Measurements from ENCODE around the gene RBMS2. TPM values are rescaled to one million over a fixed set of nuclear protein-coding genes. Genes with fewer than 3 reads are reported as not detected.
A peak's percentile ranks its signal among the peaks of the same experiment; 100 is the strongest.
"Not testable (repeated sequence)": the region's sequence is repeated elsewhere in the genome, so short reads cannot be mapped to it uniquely, and the experiment has no call there.

The RBMS2 gene
- total and polyA plus RNA-seq, 2 donors, result 11.2 to 27.5 TPM

DNA sequence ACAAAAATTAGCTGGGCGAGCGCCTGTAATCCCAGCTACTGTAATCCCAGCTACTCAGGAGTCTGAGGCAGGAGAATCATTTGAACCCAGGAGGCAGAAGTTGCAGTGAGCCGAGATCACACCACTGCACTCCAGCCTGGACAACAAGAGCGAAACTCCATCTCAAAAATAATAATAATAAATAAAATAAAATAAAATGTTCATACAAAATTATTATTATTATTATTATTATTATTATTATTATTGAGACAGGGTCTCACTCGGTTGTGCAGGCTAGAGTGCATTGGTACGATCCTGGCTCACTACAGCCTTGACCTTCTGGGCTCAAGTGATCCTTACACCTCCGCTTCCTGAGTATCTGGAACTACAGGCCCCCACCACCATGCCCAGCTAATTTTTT is 55.6 kb downstream of the RBMS2 start:
- not testable (repeated sequence) for H3K36me3 ChIP-seq (ENCODE audit: insufficient read depth); H3K4me1 ChIP-seq (ENCODE audit: insufficient read depth); DNase-seq (ENCODE audit: extremely low spot score); H3K4me3 ChIP-seq (ENCODE audit: low read depth, low read length); H3K27ac ChIP-seq (ENCODE audit: low read depth)
- 94% methylated on average over 7 of the region's 7 CpGs for whole genome bisulfite sequencing

DNA sequence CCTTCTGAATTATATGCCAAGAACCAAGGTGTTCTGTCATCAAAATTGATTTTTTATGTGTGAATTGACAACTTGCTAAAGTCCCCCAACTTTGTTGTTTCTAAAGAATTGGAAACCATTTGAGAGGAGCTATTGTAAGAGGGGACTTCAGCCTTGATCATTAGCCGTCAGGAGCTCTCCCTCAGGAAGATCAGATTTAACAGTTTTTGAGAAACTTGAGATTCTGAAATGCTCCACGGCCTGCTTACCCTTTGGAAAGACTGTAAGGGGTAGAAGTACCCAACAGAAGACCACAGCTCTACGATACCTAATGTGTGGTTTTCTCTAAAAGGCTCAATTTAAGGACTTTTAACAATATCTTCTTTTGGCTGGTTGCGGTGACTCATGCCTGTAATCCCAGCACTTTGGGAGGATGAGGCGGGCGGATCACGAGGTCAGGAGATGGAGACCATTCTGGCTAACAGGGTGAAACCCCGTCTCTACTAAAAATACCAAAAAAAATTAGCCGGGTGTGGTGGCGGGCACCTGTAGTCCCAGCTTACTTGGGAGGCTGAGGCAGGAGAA is 57.4 kb downstream of the RBMS2 start:
- Histone ChIP-seq H3K4me3 (ENCODE audit: low read depth, low read length) (no peak overlapping the region), H3K36me3 (ENCODE audit: insufficient read depth) (no peaks in the 10 kb centered on the region), H3K4me1 (ENCODE audit: insufficient read depth) (no peaks in the 10 kb centered on the region), H3K27ac (ENCODE audit: low read depth) (no peak overlapping the region)
- no peak for DNase-seq (ENCODE audit: extremely low spot score)
- WGBS, result 96% methylated on average over 10 of the region's 10 CpGs

DNA sequence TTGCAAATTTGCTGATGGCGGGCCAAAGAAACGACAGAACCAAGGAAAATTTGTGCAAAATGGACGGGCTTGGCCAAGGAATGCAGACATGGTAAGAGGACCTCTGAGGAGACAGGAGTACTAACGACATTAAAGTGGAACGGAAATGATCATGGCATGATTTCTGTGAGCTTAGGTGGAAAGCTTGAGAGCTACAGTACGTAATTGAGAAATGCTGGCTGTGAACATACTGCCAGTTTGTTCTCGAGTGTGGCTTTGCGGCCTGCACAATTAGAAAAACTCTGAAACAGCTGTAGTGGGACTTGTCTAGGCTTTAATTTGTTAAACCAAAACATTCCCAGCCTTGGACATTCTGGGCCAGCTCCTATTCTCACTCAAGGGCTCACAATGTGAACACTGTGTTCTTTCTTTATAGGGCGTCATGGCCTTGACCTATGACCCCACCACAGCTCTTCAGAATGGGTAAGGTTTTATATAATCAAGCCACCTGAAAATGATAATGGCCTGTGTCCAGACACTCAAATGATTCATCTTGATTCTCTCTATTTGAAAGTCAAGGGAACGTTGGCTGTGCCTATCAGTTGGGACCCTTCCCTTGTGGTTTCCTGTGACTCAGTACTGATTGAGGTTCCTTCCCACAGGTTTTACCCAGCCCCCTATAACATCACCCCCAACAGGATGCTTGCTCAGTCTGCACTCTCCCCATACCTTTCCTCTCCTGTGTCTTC is 60.0 kb downstream of the RBMS2 start:
- Histone ChIP-seq H3K27ac (ENCODE audit: low read depth) (no peak overlapping the region), H3K4me3 (ENCODE audit: low read depth, low read length) (no peak overlapping the region), H3K4me1 (ENCODE audit: insufficient read depth) (no peaks in the 10 kb centered on the region), H3K36me3 (ENCODE audit: insufficient read depth) (no peaks in the 10 kb centered on the region)
- WGBS, result 82% methylated on average over 10 of the region's 10 CpGs
- no peak for DNase-seq (ENCODE audit: extremely low spot score)

DNA sequence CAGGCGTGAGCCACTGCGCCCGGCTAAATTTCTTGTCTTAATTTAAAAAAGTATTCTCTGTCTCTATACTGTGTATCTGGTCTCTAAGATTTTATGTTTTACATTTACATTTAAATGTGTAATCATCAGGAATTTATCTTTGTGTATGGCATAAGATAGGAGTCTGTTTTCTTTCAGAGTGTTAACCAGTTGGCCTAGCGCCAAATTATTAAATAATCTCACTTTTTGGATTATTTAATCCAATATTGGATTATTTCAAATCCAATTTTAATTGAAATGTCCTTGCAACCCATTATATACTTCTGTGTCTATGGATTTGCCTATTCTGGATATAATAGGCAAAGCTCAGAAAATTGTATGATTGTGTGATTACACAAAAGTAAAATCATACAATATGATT is 63.5 kb downstream of the RBMS2 start:
- Histone ChIP-seq H3K36me3 (ENCODE audit: insufficient read depth) (peaks cover 3% of the 10 kb centered on the region), H3K4me1 (ENCODE audit: insufficient read depth) (no peaks in the 10 kb centered on the region), H3K4me3 (ENCODE audit: low read depth, low read length) (no peak overlapping the region), H3K27ac (ENCODE audit: low read depth) (no peak overlapping the region)
- no peak for DNase-seq (ENCODE audit: extremely low spot score)
- 84% methylated on average over 4 of the region's 4 CpGs for WGBS

DNA sequence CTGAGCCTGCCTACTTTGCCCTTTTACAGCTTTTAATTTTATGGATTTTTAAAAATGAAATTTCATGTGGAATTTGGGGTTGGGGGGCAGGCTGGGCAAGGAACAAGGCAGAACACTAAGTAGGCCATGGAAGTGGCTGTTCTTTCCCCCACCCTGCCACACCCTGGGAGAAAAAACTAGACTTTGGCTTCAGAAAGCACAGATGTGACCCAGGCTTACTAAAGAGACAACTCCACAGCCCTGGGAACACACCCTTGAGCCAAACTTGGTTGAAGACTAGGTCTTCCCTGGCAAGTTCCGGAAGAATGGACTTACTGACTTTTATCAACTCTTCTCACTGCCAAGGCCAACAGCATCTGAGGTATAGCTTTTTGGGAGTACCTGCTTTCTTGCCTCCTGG is 68.2 kb downstream of the RBMS2 start:
- H3K4me3 ChIP-seq (ENCODE audit: low read depth, low read length), result no peak overlapping the region
- no peak for DNase-seq (ENCODE audit: extremely low spot score)
- WGBS, result 83% methylated on average over 1 of the region's 1 CpG
- no peak overlapping the region for H3K27ac ChIP-seq (ENCODE audit: low read depth)
- H3K4me1 ChIP-seq (ENCODE audit: insufficient read depth), result no peaks in the 10 kb centered on the region
- peaks cover 3% of the 10 kb centered on the region for H3K36me3 ChIP-seq (ENCODE audit: insufficient read depth)

DNA sequence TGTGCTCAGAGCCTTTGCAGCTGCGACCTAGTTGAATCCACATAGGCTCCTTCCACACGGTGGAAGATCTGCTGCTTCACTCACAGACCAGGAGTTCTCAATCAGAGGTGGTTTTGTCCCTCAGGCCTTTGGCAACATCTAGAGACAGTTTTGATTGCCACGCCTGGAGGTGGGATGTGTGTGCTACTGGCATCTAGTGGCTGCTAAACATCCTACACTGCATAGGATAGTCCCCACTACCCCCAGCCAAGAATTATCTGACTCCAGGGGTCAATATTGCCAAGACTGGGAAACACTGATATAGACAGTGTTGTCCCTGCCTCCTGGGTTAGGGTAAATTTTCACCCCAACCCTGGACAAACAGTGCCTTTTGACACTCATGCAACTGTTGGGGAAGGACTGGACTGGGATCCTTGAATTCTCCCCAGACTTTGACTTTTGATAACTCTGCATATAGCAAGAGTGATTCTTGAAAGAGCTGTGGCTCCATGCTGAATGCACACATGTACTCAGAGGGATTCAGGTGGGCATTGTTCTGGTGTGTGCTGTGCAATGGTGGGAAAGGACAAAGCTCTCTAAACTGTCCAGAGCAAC is 68.7 kb downstream of the RBMS2 start:
- no peak for DNase-seq (ENCODE audit: extremely low spot score)
- 61% methylated on average over 3 of the region's 3 CpGs for WGBS
- Histone ChIP-seq H3K4me3 (ENCODE audit: low read depth, low read length) (no peak overlapping the region), H3K4me1 (ENCODE audit: insufficient read depth) (no peaks in the 10 kb centered on the region), H3K27ac (ENCODE audit: low read depth) (no peak overlapping the region), H3K36me3 (ENCODE audit: insufficient read depth) (peaks cover 3% of the 10 kb centered on the region)

DNA sequence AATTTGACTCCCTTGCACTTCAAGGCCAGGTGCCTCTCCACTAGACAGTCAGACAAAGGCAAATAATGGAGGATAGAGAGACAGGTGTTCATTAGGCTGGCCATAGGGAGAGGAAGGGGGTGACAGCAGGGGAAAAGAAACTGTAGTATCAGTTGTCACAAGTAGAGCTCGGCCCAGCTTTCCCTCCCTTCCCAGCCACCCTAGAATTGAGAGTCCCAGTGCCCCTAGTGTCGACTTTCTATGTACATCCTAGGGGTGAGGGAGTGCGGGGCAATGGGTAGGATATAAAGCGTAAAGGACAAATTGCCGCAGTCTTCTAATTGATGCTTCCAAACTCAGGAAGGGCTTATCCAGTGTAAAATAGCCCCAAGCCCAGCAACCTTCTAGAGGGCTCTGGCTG is 69.5 kb downstream of the RBMS2 start:
- WGBS, result 67% methylated on average over 5 of the region's 5 CpGs
- Histone ChIP-seq H3K4me1 (ENCODE audit: insufficient read depth) (no peaks in the 10 kb centered on the region), H3K36me3 (ENCODE audit: insufficient read depth) (peaks cover 3% of the 10 kb centered on the region), H3K27ac (ENCODE audit: low read depth) (no peak overlapping the region), H3K4me3 (ENCODE audit: low read depth, low read length) (no peak overlapping the region)
- no peak for DNase-seq (ENCODE audit: extremely low spot score)

DNA sequence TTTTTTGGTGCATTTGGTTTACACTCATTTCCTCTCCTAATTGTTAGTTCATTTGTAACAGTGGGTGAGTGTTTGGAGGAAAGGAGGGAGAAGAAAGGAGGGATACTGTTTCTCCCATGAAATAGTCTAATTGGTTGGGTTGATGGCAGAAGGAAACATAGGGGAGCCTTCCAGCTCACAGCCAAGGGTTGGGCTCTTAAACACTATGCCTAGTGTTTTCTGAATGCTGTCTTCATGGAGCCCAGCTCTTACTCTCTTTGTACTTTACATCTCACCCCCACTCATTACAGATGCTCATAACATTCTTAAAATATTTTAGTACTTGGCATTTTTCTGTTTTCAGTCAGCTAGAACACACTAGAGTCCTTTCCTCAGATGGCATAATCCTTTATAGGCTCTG is 70.3 kb downstream of the RBMS2 start:
- Histone ChIP-seq H3K36me3 (ENCODE audit: insufficient read depth) (peaks cover 3% of the 10 kb centered on the region), H3K4me1 (ENCODE audit: insufficient read depth) (no peaks in the 10 kb centered on the region), H3K27ac (ENCODE audit: low read depth) (no peak overlapping the region), H3K4me3 (ENCODE audit: low read depth, low read length) (no peak overlapping the region)
- no peak for DNase-seq (ENCODE audit: extremely low spot score)

DNA sequence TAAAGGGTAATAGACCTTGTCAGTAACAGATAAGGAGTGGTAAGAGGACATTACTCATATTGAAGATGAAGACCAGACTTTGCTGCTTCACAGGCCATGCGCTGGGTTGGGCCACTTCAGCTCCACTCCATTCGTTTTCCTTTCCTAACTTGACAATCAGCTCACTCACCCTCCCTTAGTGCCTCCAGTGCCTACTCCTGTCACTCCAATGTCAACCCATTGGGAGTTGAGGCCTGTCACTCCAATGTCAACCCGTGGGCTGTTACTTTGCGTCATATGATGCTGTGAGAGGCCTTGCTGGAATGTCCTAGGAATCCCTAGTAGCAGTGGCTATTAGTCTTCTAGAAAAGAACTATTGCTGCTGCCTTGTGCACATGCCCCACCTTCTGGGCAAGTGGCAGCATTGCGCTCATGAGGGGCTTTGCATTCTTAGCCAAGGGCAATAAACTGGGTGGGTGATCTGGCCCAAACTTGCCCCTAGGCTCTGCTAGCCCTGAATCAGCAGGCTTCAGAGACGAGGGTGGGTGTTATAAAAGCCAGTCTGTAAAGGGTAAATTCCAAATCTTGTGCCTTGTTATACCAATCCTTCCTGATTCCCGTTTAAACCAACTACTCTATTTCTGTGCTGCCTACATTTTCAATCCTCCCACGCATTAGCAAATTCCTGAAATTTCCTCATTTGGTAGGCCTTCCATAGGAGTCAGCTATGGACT is 72.4 kb downstream of the RBMS2 start:
- peaks cover 2% of the 10 kb centered on the region for H3K36me3 ChIP-seq (ENCODE audit: insufficient read depth)
- H3K4me3 ChIP-seq (ENCODE audit: low read depth, low read length), result no peak overlapping the region
- no peak overlapping the region for H3K27ac ChIP-seq (ENCODE audit: low read depth)
- no peaks in the 10 kb centered on the region for H3K4me1 ChIP-seq (ENCODE audit: insufficient read depth)
- peak; percentile 10 for DNase-seq (ENCODE audit: extremely low spot score)
- WGBS, result 35% methylated on average over 8 of the region's 8 CpGs

DNA sequence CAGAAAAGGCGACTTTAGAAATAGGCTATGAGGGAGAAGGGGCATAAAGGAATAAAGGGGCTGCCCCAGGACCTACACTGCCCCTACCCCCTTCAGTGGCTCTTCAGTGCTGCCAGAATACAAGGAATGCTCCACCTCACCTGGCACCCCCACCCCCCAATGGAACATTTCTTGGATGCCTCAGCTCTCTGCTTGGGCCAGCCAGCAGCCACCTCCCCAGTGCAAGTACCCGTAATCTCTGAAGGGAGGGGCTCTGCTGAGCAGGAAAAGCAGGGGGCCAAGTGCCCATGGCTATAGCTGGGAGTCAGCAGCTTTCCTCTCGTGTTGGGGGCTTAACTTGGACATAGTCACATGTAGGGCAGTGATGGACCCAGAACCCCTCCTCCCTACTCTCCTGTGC is 75.2 kb downstream of the RBMS2 start:
- peaks cover 8% of the 10 kb centered on the region for H3K36me3 ChIP-seq (ENCODE audit: insufficient read depth)
- WGBS, result 51% methylated on average over 3 of the region's 3 CpGs

DNA sequence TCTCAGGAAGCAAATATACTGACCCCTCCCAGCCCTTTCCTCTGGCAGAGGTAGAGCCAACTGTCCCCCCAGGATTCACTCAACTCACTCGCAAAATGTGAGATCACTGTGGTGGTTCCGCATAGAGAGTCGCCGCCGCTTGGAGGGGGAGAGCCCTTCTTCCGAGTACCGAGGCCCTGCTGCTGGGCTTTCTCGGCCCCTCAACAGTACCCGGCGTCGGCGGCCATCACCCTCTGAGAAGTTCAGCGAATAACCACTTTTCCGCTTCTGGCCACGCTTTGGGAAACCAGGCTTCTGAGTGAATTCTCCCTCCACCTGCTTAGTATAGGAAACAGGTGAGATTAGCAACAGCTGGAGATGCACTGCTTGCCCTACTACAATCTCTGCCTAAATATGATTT is 77.4 kb downstream of the RBMS2 start:
- no peak for DNase-seq (ENCODE audit: extremely low spot score)
- 94% methylated on average over 15 of the region's 15 CpGs for WGBS
- no peak overlapping the region for H3K4me3 ChIP-seq (ENCODE audit: low read depth, low read length)
- H3K36me3 ChIP-seq (ENCODE audit: insufficient read depth), result peaks cover 8% of the 10 kb centered on the region
- H3K27ac ChIP-seq (ENCODE audit: low read depth), result no peak overlapping the region
- no peaks in the 10 kb centered on the region for H3K4me1 ChIP-seq (ENCODE audit: insufficient read depth)

More for the DNA sequence above, 75.2 kb downstream of the RBMS2 start:
- no peak overlapping the region for H3K27ac ChIP-seq (ENCODE audit: low read depth)
- no peak for DNase-seq (ENCODE audit: extremely low spot score)
- H3K4me3 ChIP-seq (ENCODE audit: low read depth, low read length), result no peak overlapping the region
- no peaks in the 10 kb centered on the region for H3K4me1 ChIP-seq (ENCODE audit: insufficient read depth)

DNA sequence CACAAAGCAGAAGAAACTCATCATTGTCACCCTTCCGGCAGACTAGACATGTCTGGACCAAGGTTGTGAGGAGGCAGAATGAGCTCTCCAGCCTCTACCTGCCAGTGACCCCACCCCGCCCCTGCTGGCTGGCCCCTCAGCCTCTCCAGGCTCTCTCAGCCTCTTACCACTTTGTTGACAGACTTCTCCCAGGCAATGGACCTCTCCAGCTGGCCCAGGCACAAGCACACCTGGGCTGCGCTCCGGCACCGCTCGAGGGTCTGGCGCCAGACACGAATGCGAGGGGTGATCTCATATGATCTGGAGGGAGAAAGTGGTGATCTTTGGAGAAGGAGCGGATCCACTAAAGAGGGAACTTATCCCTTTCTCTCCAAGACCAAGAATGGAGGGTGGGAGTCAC is 78.2 kb downstream of the RBMS2 start:
- Histone ChIP-seq H3K27ac (ENCODE audit: low read depth) (no peak overlapping the region), H3K4me3 (ENCODE audit: low read depth, low read length) (no peak overlapping the region), H3K36me3 (ENCODE audit: insufficient read depth) (peaks cover 11% of the 10 kb centered on the region), H3K4me1 (ENCODE audit: insufficient read depth) (no peaks in the 10 kb centered on the region)
- no peak for DNase-seq (ENCODE audit: extremely low spot score)
- 96% methylated on average over 10 of the region's 10 CpGs for WGBS

DNA sequence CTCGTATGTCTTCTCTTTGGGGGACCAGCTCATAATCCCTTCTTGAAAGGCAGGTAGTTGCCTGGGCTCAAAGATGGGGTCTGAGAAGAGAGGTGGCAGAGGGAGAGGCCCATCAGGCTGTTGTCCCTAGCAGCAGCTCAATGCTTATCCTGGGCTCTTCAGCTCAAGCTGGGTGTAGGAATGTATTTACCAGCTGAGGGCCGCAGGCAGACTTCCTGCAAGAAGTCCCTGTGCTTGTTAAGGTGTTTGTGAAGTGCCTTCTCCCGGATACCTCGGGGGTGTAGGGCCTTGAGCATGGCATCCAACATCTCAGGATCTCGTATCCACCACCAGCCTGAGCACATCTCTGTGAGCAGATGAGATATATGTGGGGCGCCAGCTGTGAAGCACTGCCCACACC is 79.1 kb downstream of the RBMS2 start:
- H3K4me1 ChIP-seq (ENCODE audit: insufficient read depth), result no peaks in the 10 kb centered on the region
- H3K27ac ChIP-seq (ENCODE audit: low read depth), result no peak overlapping the region
- 88% methylated on average over 6 of the region's 6 CpGs for WGBS
- no peak overlapping the region for H3K4me3 ChIP-seq (ENCODE audit: low read depth, low read length)
- peaks cover 13% of the 10 kb centered on the region for H3K36me3 ChIP-seq (ENCODE audit: insufficient read depth)
- no peak for DNase-seq (ENCODE audit: extremely low spot score)

DNA sequence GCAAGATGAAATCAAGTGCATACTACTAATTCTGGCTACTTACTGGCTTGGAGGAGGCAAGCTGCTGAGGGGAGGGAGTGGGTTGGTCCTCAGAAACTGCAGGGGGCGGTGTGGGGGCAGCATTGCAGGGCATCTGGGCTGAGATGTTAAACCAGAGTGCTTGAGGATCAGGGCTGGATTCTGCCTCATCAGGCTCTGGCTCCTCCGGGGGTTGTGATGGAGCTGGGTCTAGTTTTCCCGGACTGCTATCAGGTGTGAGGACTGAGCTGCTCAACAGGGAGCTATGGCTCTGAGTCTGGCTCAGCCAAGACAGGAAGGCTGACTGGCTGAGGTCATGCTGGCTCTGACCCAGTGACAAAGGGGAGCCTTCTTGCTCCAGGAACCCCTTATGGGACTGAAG is 79.9 kb downstream of the RBMS2 start:
- no peak for DNase-seq (ENCODE audit: extremely low spot score)
- no peak overlapping the region for H3K4me3 ChIP-seq (ENCODE audit: low read depth, low read length)
- WGBS, result 80% methylated on average over 3 of the region's 3 CpGs
- H3K27ac ChIP-seq (ENCODE audit: low read depth), result no peak overlapping the region
- peaks cover 14% of the 10 kb centered on the region for H3K36me3 ChIP-seq (ENCODE audit: insufficient read depth)
- H3K4me1 ChIP-seq (ENCODE audit: insufficient read depth), result no peaks in the 10 kb centered on the region

All from urinary bladder (tissue), 4 donors.